Naive thymus-derived CD4-positive, alpha-beta T cell (primary cell): ENCODE results near the gene REXO2. TPM values are rescaled to one million over a fixed set of nuclear protein-coding genes. Genes with fewer than 3 reads are reported as not detected.

Experiments used
- ATAC-seq: fragments of 150-1000 bp; cut with Tn5 transposase; 2 replicates; pipeline ENCODE4 v1.10.0; 2021; ENCODE audit warnings: mild to moderate bottlenecking, moderate library complexity
- CTCF ChIA-PET: fragments of 350-600 bp; sonication (Branson Sonifier 250); formaldehyde crosslinking; loops from one replicate; lab custom pipeline; 2021; ENCODE audit warnings: antibody characterized with exemption; lab: Charles Lee
- POLR2A ChIA-PET: fragments of 350-600 bp; sonication (Branson Sonifier 250); formaldehyde crosslinking; loops from one replicate; lab custom pipeline; 2021; ENCODE audit warnings: antibody characterized with exemption, inconsistent platforms; lab: Charles Lee
- DNase-seq, 9 donors: peaks; one replicate each; pipeline versions ENCODE4 v3.0.0 to v3.0.0-alpha.2; 2020 to 2022; ENCODE audit warnings: mixed read lengths in 1 of 9
- H3K27ac ChIP-seq: one replicate; pipeline ENCODE4 v1.7.0; 2013; ENCODE audit warnings: mild to moderate bottlenecking, low read depth, low read length, moderate library complexity
- H3K27me3 ChIP-seq, 2 donors: one replicate each; pipeline ENCODE4 v1.7.0; 2013; ENCODE audit warnings: low read length in 2 of 2, mild to moderate bottlenecking in 2 of 2, moderate library complexity in 2 of 2; ENCODE audit not compliant: control insufficient read depth in 2 of 2, insufficient read depth in 2 of 2
- H3K36me3 ChIP-seq, 3 experiments: 1 replicate in 2 of 3; 2 replicates in 1 of 3; pipeline ENCODE4 v1.7.0; 2013; ENCODE audit warnings: low read length in 3 of 3, mild to moderate bottlenecking in 3 of 3, moderate library complexity in 1 of 3; ENCODE audit not compliant: insufficient read depth in 3 of 3, control insufficient read depth in 2 of 3
- H3K4me1 ChIP-seq, 2 donors: one replicate each; pipeline ENCODE4 v1.7.0; 2013; ENCODE audit warnings: low read length in 2 of 2, mild to moderate bottlenecking in 2 of 2, moderate library complexity in 1 of 2; ENCODE audit not compliant: control insufficient read depth in 2 of 2, insufficient read depth in 2 of 2
- H3K4me3 ChIP-seq: 2 replicates; pipeline ENCODE4 v1.7.0; 2013; ENCODE audit warnings: mild to moderate bottlenecking, low read length
- H3K9me3 ChIP-seq, 3 experiments: 1 replicate in 2 of 3; 2 replicates in 1 of 3; pipeline ENCODE4 v1.7.0; 2013; ENCODE audit warnings: low read length in 3 of 3; ENCODE audit not compliant: control insufficient read depth in 2 of 3
- H3K27ac Mint-ChIP-seq, 9 donors: one replicate each; pipeline ENCODE4 v1.8.0; 2020 to 2022; ENCODE audit warnings: mixed read lengths in 9 of 9, mild to moderate bottlenecking in 8 of 9, moderate library complexity in 5 of 9, inconsistent platforms in 2 of 9
- H3K27me3 Mint-ChIP-seq, 5 donors: one replicate each; pipeline ENCODE4 v1.8.0; 2021 to 2022; ENCODE audit warnings: mixed read lengths in 5 of 5, mild to moderate bottlenecking in 1 of 5
- H3K36me3 Mint-ChIP-seq, 5 donors: one replicate each; pipeline ENCODE4 v1.8.0; 2020 to 2022; ENCODE audit warnings: mixed read lengths in 5 of 5, mild to moderate bottlenecking in 3 of 5, inconsistent platforms in 1 of 5
- H3K4me1 Mint-ChIP-seq, 7 donors: one replicate each; pipeline ENCODE4 v1.8.0; 2020 to 2022; ENCODE audit warnings: mixed read lengths in 7 of 7, mild to moderate bottlenecking in 3 of 7, inconsistent platforms in 1 of 7
- H3K4me3 Mint-ChIP-seq, 10 donors: one replicate each; pipeline ENCODE4 v1.8.0; 2020 to 2022; ENCODE audit warnings: mild to moderate bottlenecking in 10 of 10, mixed read lengths in 10 of 10, moderate library complexity in 6 of 10, inconsistent platforms in 2 of 10
- H3K9me3 Mint-ChIP-seq, 11 donors: one replicate each; pipeline ENCODE4 v1.8.0; 2020 to 2022; ENCODE audit warnings: mixed read lengths in 11 of 11, mild to moderate bottlenecking in 4 of 11, inconsistent platforms in 1 of 11, moderate library complexity in 1 of 11
- intact Hi-C, 2 donors: fragments of 100-400 bp; cut with micrococcal nuclease; formaldehyde crosslinking; loops; one replicate each; pipeline ENCODE4 v1.15.1; 2023
- polyA plus RNA-seq, 2 donors: library from polyadenylated mRNA; unstranded; fragments of 300-500 nt; fragmentation: Illumina TruSeq; gene quantifications; one replicate each; pipeline ENCODE4 v1.2.3, GENCODE V29; 2021
- total RNA-seq, 6 experiments: library from RNA in 5 of 6; stranded (reverse) in 5 of 6; gene quantifications; 1 replicate in 5 of 6; 2 replicates in 1 of 6; pipeline ENCODE4 v1.2.3 and lab custom pipeline; 2021 to 2026

Gene REXO2
- total and polyA plus RNA-seq, 7 experiments from 2014 or later: 33.8 to 105 (median 56.0) TPM

DNA sequence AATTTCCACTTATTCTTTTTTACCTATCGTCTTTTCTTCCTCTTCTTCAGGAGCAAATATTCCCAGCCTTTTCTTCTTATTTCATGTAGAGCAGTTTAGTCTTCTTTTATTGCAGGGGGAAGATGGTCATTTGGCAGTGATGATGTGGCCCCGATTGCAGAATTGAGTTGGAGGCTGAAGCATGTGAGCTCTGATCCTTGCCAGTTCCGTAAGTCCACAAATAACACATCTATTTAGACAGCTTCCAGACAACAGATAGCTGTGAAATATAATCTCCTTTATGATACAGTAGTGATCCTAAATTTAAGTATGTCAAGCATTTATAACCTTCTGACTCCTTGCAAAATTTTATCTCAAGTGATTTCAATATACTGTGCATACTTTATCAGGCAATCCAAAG, 27.5 kb downstream of the REXO2 start:
- peaks cover 2 to 16% (median 11%) of the 10 kb centered on the region in 5 donors for H3K36me3 Mint-ChIP-seq
- H3K27me3 Mint-ChIP-seq: peaks cover 0 to 7% (median 0%) of the 10 kb centered on the region in 5 donors
- H3K27ac Mint-ChIP-seq: no peak overlapping the region
- H3K4me3 ChIP-seq: no peak overlapping the region
- POLR2A ChIA-PET: no interaction called here
- no peak overlapping the region for H3K4me3 Mint-ChIP-seq
- CTCF ChIA-PET: no interaction called here
- H3K9me3 Mint-ChIP-seq: peaks cover 0 to 10% (median 0%) of the 10 kb centered on the region in 11 donors
- DNase-seq (no peak), ATAC-seq (no peak)
- no peak overlapping the region for H3K27ac ChIP-seq
- no peaks in the 10 kb centered on the region for H3K36me3 ChIP-seq
- no peaks in the 10 kb centered on the region for H3K4me1 Mint-ChIP-seq
- no peaks in the 10 kb centered on the region for H3K4me1 ChIP-seq
- H3K9me3 ChIP-seq: no peaks in the 10 kb centered on the region
- intact Hi-C loops: no loop called here
- no peaks in the 10 kb centered on the region for H3K27me3 ChIP-seq

DNA sequence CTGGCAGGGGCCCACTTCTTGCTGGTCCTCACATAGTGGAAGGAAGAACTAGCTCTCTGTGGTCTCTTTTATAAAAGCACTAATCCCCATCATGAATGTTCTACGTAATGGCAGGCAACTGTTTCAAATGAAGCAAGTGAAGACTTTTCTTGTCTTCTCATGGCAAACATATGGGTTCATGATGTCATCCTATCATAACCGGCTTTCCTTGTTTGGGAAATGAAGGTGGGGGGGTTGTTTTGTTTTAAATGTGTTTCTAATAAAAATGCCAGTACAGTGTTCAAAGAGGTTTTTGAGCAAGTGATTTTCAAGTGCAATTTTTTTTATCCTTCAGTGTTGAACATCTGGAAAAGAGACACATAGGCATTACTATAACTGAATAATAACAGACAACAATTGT, 33.4 kb downstream of the REXO2 start:
- no peaks in the 10 kb centered on the region for H3K4me1 Mint-ChIP-seq
- intact Hi-C loops: no loop called here
- no peaks in the 10 kb centered on the region for H3K9me3 ChIP-seq
- peaks cover 0 to 2% (median 0%) of the 10 kb centered on the region in 11 donors for H3K9me3 Mint-ChIP-seq
- H3K4me3 Mint-ChIP-seq: no peak overlapping the region
- H3K36me3 ChIP-seq: no peaks in the 10 kb centered on the region
- H3K27me3 Mint-ChIP-seq: peaks cover 5 to 14% (median 11%) of the 10 kb centered on the region in 5 donors
- DNase-seq: no peak
- no peaks in the 10 kb centered on the region for H3K4me1 ChIP-seq
- ChIA-PET CTCF (no interaction called here), POLR2A (no interaction called here)
- ATAC-seq: no peak
- no peak overlapping the region for H3K27ac ChIP-seq
- H3K36me3 Mint-ChIP-seq: peaks cover 0 to 13% (median 8%) of the 10 kb centered on the region in 5 donors
- no peak overlapping the region for H3K4me3 ChIP-seq
- no peaks in the 10 kb centered on the region for H3K27me3 ChIP-seq
- H3K27ac Mint-ChIP-seq: no peak overlapping the region

DNA sequence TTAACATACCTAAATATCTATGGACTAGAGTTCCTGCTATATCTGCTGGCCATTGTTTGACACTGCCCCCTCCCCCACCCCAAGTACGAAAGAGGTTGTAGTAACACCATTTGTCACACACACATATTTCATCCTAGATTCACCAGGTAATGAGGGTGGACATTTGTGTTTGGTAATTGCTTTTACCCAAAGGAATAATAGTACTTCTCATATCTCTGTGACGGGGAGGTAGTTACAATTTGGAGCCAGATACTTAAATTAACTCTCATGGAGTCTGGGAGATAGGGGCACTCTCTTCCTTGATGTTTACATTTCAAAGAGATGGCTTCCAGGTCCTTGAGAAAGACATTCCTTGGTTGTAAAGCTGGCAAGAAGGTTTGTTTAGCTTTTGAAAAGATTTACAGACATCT, 38.7 kb downstream of the REXO2 start:
- H3K36me3 ChIP-seq: no peaks in the 10 kb centered on the region
- no peak overlapping the region for H3K27ac ChIP-seq
- H3K36me3 Mint-ChIP-seq: peaks cover 0 to 5% (median 4%) of the 10 kb centered on the region in 5 donors
- no peak overlapping the region for H3K4me3 ChIP-seq
- no peaks in the 10 kb centered on the region for H3K27me3 ChIP-seq
- no peak for DNase-seq
- POLR2A ChIA-PET: no interaction called here
- no peaks in the 10 kb centered on the region for H3K9me3 Mint-ChIP-seq
- no peak for ATAC-seq
- intact Hi-C loops: no loop called here
- H3K4me3 Mint-ChIP-seq: no peak overlapping the region
- H3K27ac Mint-ChIP-seq: no peak overlapping the region
- peaks cover 5 to 17% (median 5%) of the 10 kb centered on the region in 5 donors for H3K27me3 Mint-ChIP-seq
- no peaks in the 10 kb centered on the region for H3K4me1 Mint-ChIP-seq
- CTCF ChIA-PET: no interaction called here
- no peaks in the 10 kb centered on the region for H3K4me1 ChIP-seq
- no peaks in the 10 kb centered on the region for H3K9me3 ChIP-seq

GRCh38 chr11:114478768-114479167, 39.5 kb downstream of the REXO2 start:
- no peaks in the 10 kb centered on the region for H3K27me3 ChIP-seq
- POLR2A ChIA-PET: no interaction called here
- Mint-ChIP-seq H3K27me3 (peaks cover 5 to 16% (median 5%) of the 10 kb centered on the region in 5 donors), H3K4me1 (no peaks in the 10 kb centered on the region), H3K27ac (no peak overlapping the region), H3K36me3 (peaks cover 0 to 5% (median 4%) of the 10 kb centered on the region in 5 donors), H3K9me3 (no peaks in the 10 kb centered on the region), H3K4me3 (no peak overlapping the region)
- ATAC-seq: no peak
- no peak overlapping the region for H3K27ac ChIP-seq
- no peaks in the 10 kb centered on the region for H3K9me3 ChIP-seq
- H3K4me1 ChIP-seq: no peaks in the 10 kb centered on the region
- H3K4me3 ChIP-seq: no peak overlapping the region
- intact Hi-C loops: no loop called here
- no peak for DNase-seq
- CTCF ChIA-PET: no interaction called here
- no peaks in the 10 kb centered on the region for H3K36me3 ChIP-seq

DNA sequence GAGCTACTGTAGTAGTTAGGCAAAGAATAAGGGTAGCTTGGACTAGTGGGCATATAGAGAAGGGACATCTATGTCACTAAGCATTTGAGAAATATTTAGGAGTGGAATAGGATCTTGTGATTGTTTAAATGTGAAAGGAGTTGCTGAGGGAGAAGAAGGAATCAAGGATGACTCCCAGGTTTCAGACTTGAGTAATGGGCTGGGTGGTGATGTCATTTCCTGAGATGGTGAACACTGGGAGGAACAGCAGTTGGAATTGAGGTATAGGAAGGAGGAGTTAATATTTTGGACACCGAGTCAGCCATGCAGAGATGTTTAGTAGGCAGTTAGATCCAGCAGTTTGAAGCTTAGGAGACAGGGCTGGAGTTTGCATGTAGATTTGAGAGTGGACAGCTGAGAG, 40.1 kb downstream of the REXO2 start:
- DNase-seq (no peak), ATAC-seq (no peak)
- ChIA-PET CTCF (no interaction called here), POLR2A (no interaction called here)
- no peaks in the 10 kb centered on the region for H3K36me3 ChIP-seq
- peaks cover 0 to 4% (median 4%) of the 10 kb centered on the region in 5 donors for H3K36me3 Mint-ChIP-seq
- intact Hi-C loops: no loop called here
- H3K9me3 ChIP-seq: no peaks in the 10 kb centered on the region
- no peaks in the 10 kb centered on the region for H3K4me1 Mint-ChIP-seq
- no peak overlapping the region for H3K27ac ChIP-seq
- H3K27me3 ChIP-seq: no peaks in the 10 kb centered on the region
- no peaks in the 10 kb centered on the region for H3K9me3 Mint-ChIP-seq
- H3K4me1 ChIP-seq: no peaks in the 10 kb centered on the region
- peaks cover 4 to 12% (median 4%) of the 10 kb centered on the region in 5 donors for H3K27me3 Mint-ChIP-seq
- no peak overlapping the region for H3K4me3 Mint-ChIP-seq
- H3K4me3 ChIP-seq: no peak overlapping the region
- no peak overlapping the region for H3K27ac Mint-ChIP-seq

DNA sequence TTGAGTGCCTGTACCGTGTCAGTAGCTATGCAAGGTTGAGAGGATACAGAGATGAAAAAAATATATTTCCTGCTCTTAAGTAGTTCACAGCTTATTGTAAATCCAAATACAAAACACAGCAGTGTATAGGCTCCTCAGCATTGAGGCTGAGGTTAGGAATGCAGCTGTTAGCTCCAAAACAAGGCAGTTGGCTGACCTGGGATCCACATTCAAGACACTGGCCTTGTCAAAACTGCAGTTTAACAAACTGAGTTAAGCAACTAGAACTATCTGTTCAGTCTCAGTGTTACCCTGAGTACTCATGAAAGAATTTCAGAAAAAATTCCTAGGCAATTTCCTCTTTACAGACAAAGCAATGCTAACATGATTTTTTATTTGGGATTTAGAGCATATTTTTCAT, 42.8 kb downstream of the REXO2 start:
- Histone ChIP-seq H3K36me3 (no peaks in the 10 kb centered on the region), H3K27me3 (no peaks in the 10 kb centered on the region), H3K27ac (no peak overlapping the region), H3K9me3 (no peaks in the 10 kb centered on the region), H3K4me1 (no peaks in the 10 kb centered on the region), H3K4me3 (no peak overlapping the region)
- no peak for ATAC-seq
- Mint-ChIP-seq H3K4me3 (no peak overlapping the region), H3K27me3 (peaks cover 0 to 10% (median 4%) of the 10 kb centered on the region in 5 donors), H3K4me1 (no peaks in the 10 kb centered on the region), H3K9me3 (peaks cover 0 to 4% (median 0%) of the 10 kb centered on the region in 11 donors), H3K36me3 (peaks cover 0 to 3% (median 0%) of the 10 kb centered on the region in 5 donors), H3K27ac (no peak overlapping the region)
- DNase-seq: no peak
- ChIA-PET POLR2A (no interaction called here), CTCF (interaction anchor here (0.7 kb wide), 1 partner anchor 167 kb away, joined by 3 read pairs; no protein-coding TSS in a partner anchor)
- intact Hi-C loops: no loop called here

DNA sequence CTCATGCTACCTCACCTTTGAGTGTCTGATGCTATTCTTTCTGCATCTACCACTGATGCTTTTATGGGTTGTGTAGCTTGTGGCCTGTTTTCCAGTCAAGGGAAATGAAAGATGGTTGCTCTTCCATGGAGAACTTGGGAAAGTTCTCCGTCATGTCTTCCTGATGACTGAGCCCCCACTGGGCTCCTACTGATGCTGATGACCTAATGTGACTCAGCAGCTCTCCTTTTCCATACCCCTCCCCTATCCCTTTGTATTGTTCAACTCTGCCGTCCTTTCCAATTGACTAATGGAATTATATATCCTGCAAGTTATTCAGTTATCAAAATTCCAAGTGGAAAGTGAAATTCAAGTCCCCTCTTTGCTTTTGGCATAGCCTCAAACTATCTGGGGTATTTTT, 44.7 kb downstream of the REXO2 start:
- ChIA-PET CTCF (no interaction called here), POLR2A (no interaction called here)
- Histone ChIP-seq H3K36me3 (no peaks in the 10 kb centered on the region), H3K4me3 (no peak overlapping the region), H3K9me3 (no peaks in the 10 kb centered on the region), H3K27me3 (no peaks in the 10 kb centered on the region), H3K27ac (no peak overlapping the region), H3K4me1 (no peaks in the 10 kb centered on the region)
- no peak overlapping the region for H3K27ac Mint-ChIP-seq
- peaks cover 0 to 7% (median 4%) of the 10 kb centered on the region in 5 donors for H3K36me3 Mint-ChIP-seq
- ATAC-seq: no peak
- H3K4me1 Mint-ChIP-seq: no peaks in the 10 kb centered on the region
- H3K9me3 Mint-ChIP-seq: peaks cover 0 to 8% (median 1%) of the 10 kb centered on the region in 11 donors
- intact Hi-C loops: no loop called here
- H3K4me3 Mint-ChIP-seq: no peak overlapping the region
- DNase-seq: no peak
- H3K27me3 Mint-ChIP-seq: peaks cover 0 to 14% (median 4%) of the 10 kb centered on the region in 5 donors
